Adipocyte (in vitro differentiated cells): ENCODE results near the gene CCDC24.

Experiments
- DNase-seq: peaks from one replicate; pipeline ENCODE4 v3.0.0-alpha.2; 2015; ENCODE audit warnings: low read depth
- H3K27me3 ChIP-seq: replicated peaks from 2 replicates; pipeline ENCODE4 v1.7.0; 2013; ENCODE audit warnings: mild to moderate bottlenecking, low read length, moderate library complexity; ENCODE audit not compliant: control insufficient read depth, insufficient read depth
- H3K36me3 ChIP-seq: 2 replicates; pipeline ENCODE4 v1.7.0; 2013; ENCODE audit warnings: low read length, mild to moderate bottlenecking, moderate library complexity; ENCODE audit not compliant: control insufficient read depth, insufficient read depth, severe bottlenecking
- H3K4me1 ChIP-seq: 2 replicates; pipeline ENCODE4 v1.7.0; 2013; ENCODE audit warnings: mild to moderate bottlenecking, low read length, moderate library complexity; ENCODE audit not compliant: control insufficient read depth, insufficient read depth
- H3K4me3 ChIP-seq: 2 replicates; pipeline ENCODE4 v1.7.0; 2013; ENCODE audit warnings: mild to moderate bottlenecking, low read length, moderate library complexity
- H3K9ac ChIP-seq: 2 replicates; pipeline ENCODE4 v1.7.0; 2013; ENCODE audit warnings: mild to moderate bottlenecking, low read length, moderate library complexity
- H3K9me3 ChIP-seq: 2 replicates; pipeline ENCODE4 v1.7.0; 2013; ENCODE audit warnings: mild to moderate bottlenecking, low read length, moderate library complexity; ENCODE audit not compliant: control insufficient read depth

CCDC24 gene

GRCh38 chr1:44030605-44031251, 39.3 kb downstream of the CCDC24 start:
- Histone ChIP-seq H3K27me3 (no peaks in the 10 kb centered on the region), H3K4me3 (peak overlapping the region; percentile 96), H3K9ac (peak overlapping the region; percentile 92), H3K36me3 (no peaks in the 10 kb centered on the region), H3K4me1 (peaks cover 27% of the 10 kb centered on the region), H3K9me3 (no peaks in the 10 kb centered on the region)
- peak; percentile 69 for DNase-seq

DNA sequence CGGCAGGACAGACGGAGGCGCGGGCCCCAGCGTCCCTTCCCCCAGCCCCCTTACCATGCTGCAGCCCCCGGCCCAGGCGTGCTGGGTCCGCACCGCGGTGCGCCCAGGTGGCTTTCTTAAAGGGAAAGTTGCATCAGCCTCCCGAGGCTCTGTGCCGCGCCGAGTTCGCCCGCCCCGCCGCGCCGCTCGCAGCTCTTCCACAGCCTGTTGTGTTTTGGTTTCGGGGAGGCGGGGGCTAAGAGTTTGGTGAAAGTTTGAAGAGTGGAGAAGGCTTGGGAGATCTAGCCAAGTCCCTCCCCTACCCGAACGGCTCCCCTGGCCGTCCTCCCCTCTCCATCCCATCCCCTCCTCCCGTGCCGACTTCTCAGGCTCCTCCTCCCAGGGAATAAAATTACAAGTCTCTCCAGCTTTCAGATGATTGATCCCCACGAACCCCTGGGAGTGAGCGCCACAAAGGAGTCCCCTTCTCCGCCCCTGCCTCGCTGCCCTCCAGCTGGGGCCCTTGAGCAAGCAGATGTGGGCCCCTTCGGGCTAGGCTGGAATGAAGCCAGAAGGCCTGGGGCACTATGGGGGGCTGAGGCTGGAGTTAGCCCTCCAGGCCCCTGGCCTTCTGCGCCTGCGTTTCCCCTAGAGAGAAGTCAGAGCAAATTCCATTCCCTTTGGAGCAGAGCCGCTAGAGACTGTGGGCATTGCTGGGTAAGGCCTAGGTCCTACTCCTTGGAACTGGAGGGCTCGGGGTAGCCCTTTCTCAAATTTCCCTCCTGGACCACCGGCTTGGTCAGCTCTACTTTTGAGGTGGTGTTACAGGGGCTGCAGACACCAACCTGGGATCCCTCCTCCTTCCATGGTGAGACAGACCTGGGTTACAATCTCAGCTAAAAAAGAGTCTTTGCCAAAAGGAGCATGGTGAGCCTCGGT, 40.1 kb downstream of the CCDC24 start, which contains the start of gene SLC6A9:
TSS of gene SLC6A9 (minus strand) at position 211 of the 918 bp plus-strand sequence. CDS start 7,185 bp downstream, outside the sequence.
- H3K4me1 ChIP-seq: peaks cover 35% of the 10 kb centered on the region
- no peaks in the 10 kb centered on the region for H3K27me3 ChIP-seq
- H3K36me3 ChIP-seq: no peaks in the 10 kb centered on the region
- H3K4me3 ChIP-seq: peak within 1 kb of the TSS; percentile 96
- DNase-seq: peak; percentile 89
- H3K9me3 ChIP-seq: no peaks in the 10 kb centered on the region
- H3K9ac ChIP-seq: peak within 1 kb of the TSS; percentile 92

DNA sequence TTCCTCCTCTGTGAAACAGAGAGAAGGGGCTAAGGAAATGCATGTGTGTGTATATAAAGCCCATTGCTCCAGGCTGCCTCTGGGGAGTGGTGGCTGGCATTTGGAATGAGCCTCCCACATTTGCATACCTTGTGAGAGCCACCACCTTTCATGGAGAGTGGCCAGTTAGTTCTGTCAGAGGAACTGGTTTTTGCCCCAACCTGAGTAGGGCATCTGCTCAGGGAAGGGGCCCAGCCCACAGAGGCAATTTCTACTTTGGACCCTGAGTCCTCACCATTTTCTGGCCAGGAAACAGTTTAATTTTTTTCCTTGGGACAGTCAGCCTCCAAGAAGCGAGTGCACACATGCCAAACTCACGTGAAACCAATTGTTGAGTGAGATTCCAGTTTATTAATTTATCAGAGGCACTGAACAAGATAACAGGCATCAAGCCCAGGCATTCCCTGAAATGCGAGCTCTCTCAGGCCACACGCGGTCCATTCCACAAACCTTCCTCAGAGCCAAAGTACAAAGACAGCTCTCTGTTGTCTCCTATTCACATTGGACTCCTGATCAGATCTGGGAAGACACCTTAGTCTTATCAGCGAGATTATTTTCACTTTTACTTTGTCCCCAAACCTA, 40.9 kb downstream of the CCDC24 start:
- Histone ChIP-seq H3K36me3 (no peaks in the 10 kb centered on the region), H3K4me1 (peaks cover 40% of the 10 kb centered on the region), H3K9me3 (no peaks in the 10 kb centered on the region), H3K27me3 (no peaks in the 10 kb centered on the region), H3K9ac (no peak overlapping the region), H3K4me3 (no peak overlapping the region)
- DNase-seq: no peak

- Histone ChIP-seq H3K27me3 (no peaks in the 10 kb centered on the region), H3K9ac (no peak overlapping the region), H3K9me3 (no peaks in the 10 kb centered on the region), H3K4me1 (peaks cover 40% of the 10 kb centered on the region), H3K4me3 (no peak overlapping the region), H3K36me3 (no peaks in the 10 kb centered on the region)
- no peak for DNase-seq
Measured at GRCh38 chr1:44033041-44033575, 41.7 kb downstream of the CCDC24 start.

- Histone ChIP-seq H3K9ac (no peak overlapping the region), H3K27me3 (no peaks in the 10 kb centered on the region), H3K36me3 (no peaks in the 10 kb centered on the region), H3K9me3 (no peaks in the 10 kb centered on the region), H3K4me1 (peaks cover 40% of the 10 kb centered on the region), H3K4me3 (no peak overlapping the region)
- DNase-seq: no peak
Measured at GRCh38 chr1:44033756-44034155, 42.4 kb downstream of the CCDC24 start.

GRCh38 chr1:44034423-44034822, 43.0 kb downstream of the CCDC24 start:
- Histone ChIP-seq H3K27me3 (no peaks in the 10 kb centered on the region), H3K4me1 (peaks cover 40% of the 10 kb centered on the region), H3K9me3 (no peaks in the 10 kb centered on the region), H3K9ac (no peak overlapping the region), H3K36me3 (no peaks in the 10 kb centered on the region), H3K4me3 (no peak overlapping the region)
- DNase-seq: no peak

GRCh38 chr1:44034976-44035716, 43.7 kb downstream of the CCDC24 start:
- Histone ChIP-seq H3K9ac (peak overlapping the region; percentile 43), H3K4me3 (no peak overlapping the region), H3K27me3 (no peaks in the 10 kb centered on the region), H3K36me3 (no peaks in the 10 kb centered on the region), H3K9me3 (no peaks in the 10 kb centered on the region), H3K4me1 (peaks cover 43% of the 10 kb centered on the region)
- no peak for DNase-seq

- Histone ChIP-seq H3K4me1 (peaks cover 50% of the 10 kb centered on the region), H3K9me3 (no peaks in the 10 kb centered on the region), H3K4me3 (no peak overlapping the region), H3K27me3 (no peaks in the 10 kb centered on the region), H3K9ac (peak overlapping the region; percentile 43), H3K36me3 (no peaks in the 10 kb centered on the region)
- no peak for DNase-seq
Measured at GRCh38 chr1:44035726-44036408, 44.5 kb downstream of the CCDC24 start.

DNA sequence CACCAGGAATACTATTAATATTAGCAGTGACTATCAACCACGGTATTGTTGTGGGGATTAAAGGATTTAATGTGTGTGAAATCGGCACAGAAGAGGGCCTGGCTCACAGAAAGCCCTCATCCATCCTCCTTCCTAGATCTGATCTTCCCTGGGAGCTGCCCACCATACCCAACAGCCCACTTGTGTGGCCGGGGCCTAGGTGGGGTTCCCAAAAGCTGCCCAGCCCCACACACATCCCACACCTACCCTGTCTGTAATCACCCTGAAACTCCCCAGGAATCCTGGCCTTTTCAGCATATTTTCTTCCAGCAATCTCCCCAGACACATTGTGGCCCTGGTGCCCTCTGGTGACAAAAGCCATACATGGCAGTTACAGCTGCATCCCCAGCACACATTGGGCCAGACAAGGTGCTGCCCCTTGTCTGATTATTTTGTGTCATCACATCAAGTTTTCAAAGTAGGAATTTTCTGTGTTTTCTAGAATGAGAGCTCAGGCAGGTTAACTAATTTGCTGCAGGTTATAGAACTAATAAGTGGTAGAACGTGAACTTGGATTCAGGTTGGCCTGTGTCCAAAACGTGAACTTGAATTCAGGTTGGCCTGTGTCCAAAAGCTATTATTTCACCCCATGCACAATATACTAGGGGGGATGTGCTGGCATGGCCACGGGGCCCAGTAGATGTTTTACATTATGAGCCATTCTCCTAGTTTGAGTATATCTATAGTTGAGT, 45.2 kb downstream of the CCDC24 start:
- no peaks in the 10 kb centered on the region for H3K27me3 ChIP-seq
- H3K4me1 ChIP-seq: peaks cover 53% of the 10 kb centered on the region
- H3K9me3 ChIP-seq: no peaks in the 10 kb centered on the region
- peak overlapping the region; percentile 16 for H3K9ac ChIP-seq
- no peak overlapping the region for H3K4me3 ChIP-seq
- H3K36me3 ChIP-seq: no peaks in the 10 kb centered on the region
- peak; percentile 84 for DNase-seq

DNA sequence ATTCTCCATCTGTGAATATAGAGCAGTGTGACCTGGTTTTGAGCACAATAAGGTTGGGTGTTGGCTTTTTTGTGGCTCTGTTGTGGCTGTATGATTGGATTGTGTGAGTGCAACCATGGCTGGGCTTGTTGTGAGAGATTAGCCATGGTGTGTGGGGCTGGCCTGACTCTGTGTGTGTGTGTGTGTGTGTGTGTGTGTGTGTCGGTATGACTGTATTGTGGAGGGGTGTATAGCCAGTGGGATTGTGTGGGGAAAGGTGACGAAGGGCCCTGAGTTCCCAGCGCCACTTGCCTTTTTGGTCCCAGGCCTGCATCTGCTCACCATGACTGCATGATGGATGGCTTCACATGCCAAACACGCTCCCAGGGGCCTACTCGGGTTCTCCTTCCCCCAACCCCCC, 45.8 kb downstream of the CCDC24 start:
- DNase-seq: no peak
- H3K4me1 ChIP-seq: peaks cover 47% of the 10 kb centered on the region
- H3K36me3 ChIP-seq: no peaks in the 10 kb centered on the region
- no peaks in the 10 kb centered on the region for H3K27me3 ChIP-seq
- no peak overlapping the region for H3K4me3 ChIP-seq
- H3K9me3 ChIP-seq: no peaks in the 10 kb centered on the region
- no peak overlapping the region for H3K9ac ChIP-seq
